Activated naive CD4-positive, alpha-beta T cell treated with anti-CD3 and anti-CD28 coated beads, Interleukin-2, amount 50 U/mL, for 24 hours (primary cell): Measurements from ENCODE around the gene NBPF4.

Source experiments
- H3K27ac Mint-ChIP-seq: one replicate; pipeline ENCODE4 v1.8.0; 2021; ENCODE audit warnings: mild to moderate bottlenecking, mixed read lengths
- H3K27me3 Mint-ChIP-seq: one replicate; pipeline ENCODE4 v1.8.0; 2021; ENCODE audit warnings: mixed read lengths
- H3K36me3 Mint-ChIP-seq: one replicate; pipeline ENCODE4 v1.8.0; 2021; ENCODE audit warnings: mixed read lengths
- H3K4me1 Mint-ChIP-seq: one replicate; pipeline ENCODE4 v1.8.0; 2021; ENCODE audit warnings: mixed read lengths
- H3K4me3 Mint-ChIP-seq: one replicate; pipeline ENCODE4 v1.8.0; 2021; ENCODE audit warnings: mild to moderate bottlenecking, mixed read lengths
- H3K9me3 Mint-ChIP-seq: one replicate; pipeline ENCODE4 v1.8.0; 2021; ENCODE audit warnings: mixed read lengths

Gene NBPF4

GRCh38 chr1:108190686-108191416 is 53.0 kb downstream of the NBPF4 start:
- Mint-ChIP-seq H3K4me3 (no peak overlapping the region), H3K27ac (no peak overlapping the region), H3K9me3 (peaks cover 10% of the 10 kb centered on the region), H3K36me3 (peaks cover 20% of the 10 kb centered on the region), H3K4me1 (no peaks in the 10 kb centered on the region), H3K27me3 (no peaks in the 10 kb centered on the region)

GRCh38 chr1:108190001-108190634 is 53.8 kb downstream of the NBPF4 start:
- Mint-ChIP-seq H3K4me1 (no peaks in the 10 kb centered on the region), H3K36me3 (peaks cover 20% of the 10 kb centered on the region), H3K4me3 (no peak overlapping the region), H3K27ac (no peak overlapping the region), H3K9me3 (peaks cover 10% of the 10 kb centered on the region), H3K27me3 (no peaks in the 10 kb centered on the region)

- H3K4me1 Mint-ChIP-seq = no peaks in the 10 kb centered on the region
- no peak overlapping the region for H3K27ac Mint-ChIP-seq
- no peaks in the 10 kb centered on the region for H3K27me3 Mint-ChIP-seq
- peaks cover 10% of the 10 kb centered on the region for H3K9me3 Mint-ChIP-seq
- H3K36me3 Mint-ChIP-seq = peaks cover 22% of the 10 kb centered on the region
- no peak overlapping the region for H3K4me3 Mint-ChIP-seq
Observed at GRCh38 chr1:108188801-108189200, 55.1 kb downstream of the NBPF4 start.

- H3K27me3 Mint-ChIP-seq = no peaks in the 10 kb centered on the region
- peaks cover 33% of the 10 kb centered on the region for H3K36me3 Mint-ChIP-seq
- H3K27ac Mint-ChIP-seq = no peak overlapping the region
- no peaks in the 10 kb centered on the region for H3K4me1 Mint-ChIP-seq
- peaks cover 4% of the 10 kb centered on the region for H3K9me3 Mint-ChIP-seq
- H3K4me3 Mint-ChIP-seq = no peak overlapping the region
Observed at GRCh38 chr1:108182959-108183700, 60.7 kb downstream of the NBPF4 start.

GRCh38 chr1:108179018-108179417 is 64.9 kb downstream of the NBPF4 start:
- Mint-ChIP-seq H3K27me3 (no peaks in the 10 kb centered on the region), H3K27ac (no peak overlapping the region), H3K4me1 (peaks cover 13% of the 10 kb centered on the region), H3K4me3 (no peak overlapping the region), H3K9me3 (no peaks in the 10 kb centered on the region), H3K36me3 (peaks cover 50% of the 10 kb centered on the region)
